Measurements from ENCODE around the gene ALOXE3. TPM values are rescaled to one million over a fixed set of nuclear protein-coding genes. Genes with fewer than 3 reads are reported as not detected.

The ALOXE3 gene
- total RNA-seq, 1 donor from 2014 or later, result not detected

GRCh38 chr17:8074554-8074953, 43.8 kb downstream of the ALOXE3 start:
- no peak for DNase-seq (ENCODE audit: low spot score)
- Mint-ChIP-seq H3K9me3 (no peaks in the 10 kb centered on the region), H3K27ac (no peak overlapping the region), H3K27me3 (ENCODE audit: insufficient read depth) (peaks cover 46% of the 10 kb centered on the region), H3K4me1 (ENCODE audit: low read depth) (peaks cover 22% of the 10 kb centered on the region), H3K4me3 (no peak overlapping the region), H3K36me3 (ENCODE audit: low read depth) (no peaks in the 10 kb centered on the region)
- intact Hi-C loops (cut with micrococcal nuclease), result no loop called here

- H3K27ac Mint-ChIP-seq, result peak overlapping the region; percentile 57
- H3K4me3 Mint-ChIP-seq, result peak overlapping the region; percentile 72
- H3K9me3 Mint-ChIP-seq, result no peaks in the 10 kb centered on the region
- peaks cover 22% of the 10 kb centered on the region for H3K4me1 Mint-ChIP-seq (ENCODE audit: low read depth)
- H3K27me3 Mint-ChIP-seq (ENCODE audit: insufficient read depth), result peaks cover 43% of the 10 kb centered on the region
- no peaks in the 10 kb centered on the region for H3K36me3 Mint-ChIP-seq (ENCODE audit: low read depth)
- intact Hi-C loops (cut with micrococcal nuclease), result loop anchor here (1.0 to 2.0 kb wide), 3 partner anchors 14 to 44 kb away; partner anchors contain the start of gene ALOXE3
- DNase-seq (ENCODE audit: low spot score), result peak; percentile 75
Measured at GRCh38 chr17:8073627-8074484, 44.5 kb downstream of the ALOXE3 start.

- Mint-ChIP-seq H3K27ac (peak overlapping the region; percentile 19), H3K27me3 (ENCODE audit: insufficient read depth) (peaks cover 43% of the 10 kb centered on the region), H3K9me3 (no peaks in the 10 kb centered on the region), H3K4me3 (peak overlapping the region; percentile 70), H3K36me3 (ENCODE audit: low read depth) (no peaks in the 10 kb centered on the region), H3K4me1 (ENCODE audit: low read depth) (peaks cover 22% of the 10 kb centered on the region)
- intact Hi-C loops (cut with micrococcal nuclease), result loop anchor here (1.0 to 2.0 kb wide), 3 partner anchors 13 to 45 kb away; partner anchors contain the start of gene ALOXE3
- no peak for DNase-seq (ENCODE audit: low spot score)
Measured at GRCh38 chr17:8072729-8073461, 45.4 kb downstream of the ALOXE3 start.

GRCh38 chr17:8072341-8072728, 46.0 kb downstream of the ALOXE3 start:
- DNase-seq (ENCODE audit: low spot score), result no peak
- H3K4me1 Mint-ChIP-seq (ENCODE audit: low read depth), result peaks cover 22% of the 10 kb centered on the region

GRCh38 chr17:8071496-8071895, 46.8 kb downstream of the ALOXE3 start:
- no peak for DNase-seq (ENCODE audit: low spot score)
- Mint-ChIP-seq H3K4me3 (no peak overlapping the region), H3K27me3 (ENCODE audit: insufficient read depth) (peaks cover 45% of the 10 kb centered on the region), H3K4me1 (ENCODE audit: low read depth) (peaks cover 22% of the 10 kb centered on the region), H3K27ac (no peak overlapping the region), H3K9me3 (no peaks in the 10 kb centered on the region), H3K36me3 (ENCODE audit: low read depth) (no peaks in the 10 kb centered on the region)
- intact Hi-C loops (cut with micrococcal nuclease), result no loop called here

More at GRCh38 chr17:8072341-8072728, 46.0 kb downstream of the ALOXE3 start:
- peak overlapping the region; percentile 19 for H3K27ac Mint-ChIP-seq
- intact Hi-C loops (cut with micrococcal nuclease), result loop anchor here (2.0 kb wide), 1 partner anchor 16 kb away; no protein-coding TSS in a partner anchor
- peak overlapping the region; percentile 70 for H3K4me3 Mint-ChIP-seq
- H3K36me3 Mint-ChIP-seq (ENCODE audit: low read depth), result no peaks in the 10 kb centered on the region
- H3K27me3 Mint-ChIP-seq (ENCODE audit: insufficient read depth), result peaks cover 42% of the 10 kb centered on the region
- no peaks in the 10 kb centered on the region for H3K9me3 Mint-ChIP-seq

- intact Hi-C loops (cut with micrococcal nuclease), result no loop called here
- Mint-ChIP-seq H3K4me1 (ENCODE audit: low read depth) (peaks cover 22% of the 10 kb centered on the region), H3K27me3 (ENCODE audit: insufficient read depth) (peaks cover 42% of the 10 kb centered on the region), H3K27ac (no peak overlapping the region), H3K36me3 (ENCODE audit: low read depth) (no peaks in the 10 kb centered on the region), H3K4me3 (no peak overlapping the region), H3K9me3 (no peaks in the 10 kb centered on the region)
- no peak for DNase-seq (ENCODE audit: low spot score)
Measured at GRCh38 chr17:8069587-8069860, 48.8 kb downstream of the ALOXE3 start.

- Mint-ChIP-seq H3K36me3 (ENCODE audit: low read depth) (no peaks in the 10 kb centered on the region), H3K27me3 (ENCODE audit: insufficient read depth) (peaks cover 41% of the 10 kb centered on the region), H3K4me1 (ENCODE audit: low read depth) (peaks cover 18% of the 10 kb centered on the region), H3K27ac (no peak overlapping the region), H3K4me3 (no peak overlapping the region), H3K9me3 (no peaks in the 10 kb centered on the region)
- intact Hi-C loops (cut with micrococcal nuclease), result no loop called here
- DNase-seq (ENCODE audit: low spot score), result no peak
Measured at GRCh38 chr17:8068736-8069586, 49.4 kb downstream of the ALOXE3 start.

GRCh38 chr17:8067806-8068205, 50.5 kb downstream of the ALOXE3 start:
- peaks cover 6% of the 10 kb centered on the region for H3K4me1 Mint-ChIP-seq (ENCODE audit: low read depth)
- intact Hi-C loops (cut with micrococcal nuclease), result no loop called here

GRCh38 chr17:8066841-8067775, 51.2 kb downstream of the ALOXE3 start:
- Mint-ChIP-seq H3K9me3 (no peaks in the 10 kb centered on the region), H3K4me3 (no peak overlapping the region), H3K27me3 (ENCODE audit: insufficient read depth) (peaks cover 42% of the 10 kb centered on the region), H3K4me1 (ENCODE audit: low read depth) (no peaks in the 10 kb centered on the region), H3K27ac (no peak overlapping the region), H3K36me3 (ENCODE audit: low read depth) (no peaks in the 10 kb centered on the region)
- intact Hi-C loops (cut with micrococcal nuclease), result no loop called here
- DNase-seq (ENCODE audit: low spot score), result no peak

More at GRCh38 chr17:8067806-8068205, 50.5 kb downstream of the ALOXE3 start:
- Mint-ChIP-seq H3K36me3 (ENCODE audit: low read depth) (no peaks in the 10 kb centered on the region), H3K9me3 (no peaks in the 10 kb centered on the region), H3K4me3 (no peak overlapping the region), H3K27ac (no peak overlapping the region), H3K27me3 (ENCODE audit: insufficient read depth) (peaks cover 40% of the 10 kb centered on the region)
- DNase-seq (ENCODE audit: low spot score), result no peak

GRCh38 chr17:8064561-8065019, 53.7 kb downstream of the ALOXE3 start:
- H3K4me3 Mint-ChIP-seq, result no peak overlapping the region
- DNase-seq (ENCODE audit: low spot score), result no peak
- H3K36me3 Mint-ChIP-seq (ENCODE audit: low read depth), result no peaks in the 10 kb centered on the region
- H3K27ac Mint-ChIP-seq, result no peak overlapping the region
- H3K4me1 Mint-ChIP-seq (ENCODE audit: low read depth), result peaks cover 6% of the 10 kb centered on the region
- intact Hi-C loops (cut with micrococcal nuclease), result no loop called here
- H3K27me3 Mint-ChIP-seq (ENCODE audit: insufficient read depth), result peaks cover 54% of the 10 kb centered on the region
- H3K9me3 Mint-ChIP-seq, result no peaks in the 10 kb centered on the region

- no peaks in the 10 kb centered on the region for H3K36me3 Mint-ChIP-seq (ENCODE audit: low read depth)
- DNase-seq (ENCODE audit: low spot score), result no peak
- H3K27ac Mint-ChIP-seq, result no peak overlapping the region
- no peak overlapping the region for H3K4me3 Mint-ChIP-seq
- H3K4me1 Mint-ChIP-seq (ENCODE audit: low read depth), result peaks cover 10% of the 10 kb centered on the region
- H3K9me3 Mint-ChIP-seq, result no peaks in the 10 kb centered on the region
- intact Hi-C loops (cut with micrococcal nuclease), result no loop called here
- peaks cover 61% of the 10 kb centered on the region for H3K27me3 Mint-ChIP-seq (ENCODE audit: insufficient read depth)
Measured at GRCh38 chr17:8063761-8064534, 54.4 kb downstream of the ALOXE3 start.

All from activated T-helper 1 cell treated with anti-CD3 and anti-CD28 coated beads, Interleukin-12 subunit alpha, Interleukin-12 subunit beta, Interleukin-2, Interleukin-4 antibody, amounts not matched to agents 30 ng/mL and 10 ng/mL and 1 ng/mL, durations not matched to agents 14 hours and 24 hours and 36 hours (primary cell).